ENCODE results near the gene GABBR2. TPM values are rescaled to one million over a fixed set of nuclear protein-coding genes. Genes with fewer than 3 reads are reported as not detected.
A peak's percentile ranks its signal among the peaks of the same experiment; 100 is the strongest.

The GABBR2 gene
- total RNA-seq, 1 donor: not detected

GRCh38 chr9:98264516-98264915 is 444.2 kb downstream of the GABBR2 start:
- DNase-seq (ENCODE audit: low read depth): no peak
- no peak overlapping the region for H3K4me3 ChIP-seq (ENCODE audit: low read depth, low read length)
- TF ChIP-seq, protein P1, sequence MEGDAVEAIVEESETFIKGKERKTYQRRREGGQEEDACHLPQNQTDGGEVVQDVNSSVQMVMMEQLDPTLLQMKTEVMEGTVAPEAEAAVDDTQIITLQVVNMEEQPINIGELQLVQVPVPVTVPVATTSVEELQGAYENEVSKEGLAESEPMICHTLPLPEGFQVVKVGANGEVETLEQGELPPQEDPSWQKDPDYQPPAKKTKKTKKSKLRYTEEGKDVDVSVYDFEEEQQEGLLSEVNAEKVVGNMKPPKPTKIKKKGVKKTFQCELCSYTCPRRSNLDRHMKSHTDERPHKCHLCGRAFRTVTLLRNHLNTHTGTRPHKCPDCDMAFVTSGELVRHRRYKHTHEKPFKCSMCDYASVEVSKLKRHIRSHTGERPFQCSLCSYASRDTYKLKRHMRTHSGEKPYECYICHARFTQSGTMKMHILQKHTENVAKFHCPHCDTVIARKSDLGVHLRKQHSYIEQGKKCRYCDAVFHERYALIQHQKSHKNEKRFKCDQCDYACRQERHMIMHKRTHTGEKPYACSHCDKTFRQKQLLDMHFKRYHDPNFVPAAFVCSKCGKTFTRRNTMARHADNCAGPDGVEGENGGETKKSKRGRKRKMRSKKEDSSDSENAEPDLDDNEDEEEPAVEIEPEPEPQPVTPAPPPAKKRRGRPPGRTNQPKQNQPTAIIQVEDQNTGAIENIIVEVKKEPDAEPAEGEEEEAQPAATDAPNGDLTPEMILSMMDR (IDR thresholded peaks at IDR 0.05; ENCODE audit: insufficient read depth, low read depth, low read length): no peak

GRCh38 chr9:98263482-98264357 is 445.0 kb downstream of the GABBR2 start:
- no peak overlapping the region for H3K4me3 ChIP-seq (ENCODE audit: low read depth, low read length)
- TF ChIP-seq, protein P1 (IDR thresholded peaks at IDR 0.05; ENCODE audit: insufficient read depth, low read depth, low read length): peak; percentile 97
- peak; percentile 85 for DNase-seq (ENCODE audit: low read depth)

- no peak for DNase-seq (ENCODE audit: low read depth)
- TF ChIP-seq, protein P1 (IDR thresholded peaks at IDR 0.05; ENCODE audit: insufficient read depth, low read depth, low read length): no peak
Observed at GRCh38 chr9:98263080-98263479, 445.7 kb downstream of the GABBR2 start.

DNA sequence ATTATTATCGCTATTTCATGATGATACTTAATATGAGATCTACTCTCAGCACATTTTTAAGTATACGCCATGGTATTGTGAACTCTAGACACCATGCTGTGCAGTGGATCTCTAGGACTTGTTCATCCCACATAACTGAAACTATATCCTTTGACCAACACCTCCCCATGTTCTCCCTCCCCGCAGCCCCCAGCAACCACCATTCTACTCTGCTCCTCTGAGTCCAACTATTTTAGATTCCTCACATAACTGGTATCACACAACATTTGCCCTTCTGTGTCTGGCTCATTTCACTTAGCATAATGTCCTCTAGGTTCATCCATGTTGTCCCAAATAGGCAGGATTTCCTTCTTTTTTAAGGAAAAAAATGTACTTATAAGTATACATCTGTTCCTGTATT is 446.7 kb downstream of the GABBR2 start:
- DNase-seq (ENCODE audit: low read depth): no peak
- no peak overlapping the region for H3K4me3 ChIP-seq (ENCODE audit: low read depth, low read length)
- TF ChIP-seq, protein P1 (IDR thresholded peaks at IDR 0.05; ENCODE audit: insufficient read depth, low read depth, low read length): no peak

More at GRCh38 chr9:98263080-98263479, 445.7 kb downstream of the GABBR2 start:
- no peak overlapping the region for H3K4me3 ChIP-seq (ENCODE audit: low read depth, low read length)

DNA sequence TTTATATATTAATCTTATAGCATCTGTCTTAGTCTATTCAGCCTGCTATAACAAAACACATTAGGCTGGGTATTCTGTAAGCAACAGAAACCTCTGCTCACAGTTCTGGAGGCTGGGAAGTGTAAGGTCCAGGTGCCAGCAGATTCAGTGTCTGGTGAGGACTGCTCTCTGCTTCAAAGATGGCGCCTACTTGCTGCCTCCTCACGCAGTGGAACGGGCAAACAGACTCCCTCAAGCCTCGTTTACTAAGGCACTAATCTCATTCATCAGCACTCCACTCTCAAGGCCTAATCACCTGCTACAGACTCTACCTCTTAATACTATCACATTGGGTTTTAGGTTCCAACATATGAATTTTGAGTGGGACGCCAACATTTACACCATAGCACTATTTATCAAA is 448.1 kb downstream of the GABBR2 start:
- no peak overlapping the region for H3K4me3 ChIP-seq (ENCODE audit: low read depth, low read length)
- no peak for DNase-seq (ENCODE audit: low read depth)
- TF ChIP-seq, protein P1 (IDR thresholded peaks at IDR 0.05; ENCODE audit: insufficient read depth, low read depth, low read length): no peak

- TF ChIP-seq, protein P1 (IDR thresholded peaks at IDR 0.05; ENCODE audit: insufficient read depth, low read depth, low read length): no peak
Observed at GRCh38 chr9:98259791-98260190, 448.9 kb downstream of the GABBR2 start.

More at GRCh38 chr9:98259791-98260190, 448.9 kb downstream of the GABBR2 start:
- DNase-seq (ENCODE audit: low read depth): no peak
- H3K4me3 ChIP-seq (ENCODE audit: low read depth, low read length): no peak overlapping the region

Measured in fibroblast of villous mesenchyme (primary cell).